Nephron progenitor cell (in vitro differentiated cells): ENCODE data around the gene DENND4C.

Source experiments
- DNase-seq: peaks from one replicate; pipeline ENCODE4 v3.0.0; 2021
- H3K27ac Mint-ChIP-seq: 2 replicates; pipeline ENCODE4 v1.8.0; 2021; ENCODE audit warnings: mild to moderate bottlenecking, moderate library complexity, mixed read lengths
- H3K27me3 Mint-ChIP-seq: 2 replicates; pipeline ENCODE4 v1.8.0; 2021; ENCODE audit warnings: mild to moderate bottlenecking, low read depth, mixed read lengths; ENCODE audit not compliant: poor library complexity
- H3K36me3 Mint-ChIP-seq: 2 replicates; pipeline ENCODE4 v1.8.0; 2021; ENCODE audit warnings: low read depth, mixed read lengths
- H3K4me1 Mint-ChIP-seq: 2 replicates; pipeline ENCODE4 v1.8.0; 2021; ENCODE audit warnings: mixed read lengths
- H3K4me3 Mint-ChIP-seq: 2 replicates; pipeline ENCODE4 v1.8.0; 2021; ENCODE audit warnings: mild to moderate bottlenecking, moderate library complexity, mixed read lengths
- H3K9me3 Mint-ChIP-seq: 2 replicates; pipeline ENCODE4 v1.8.0; 2021; ENCODE audit warnings: mild to moderate bottlenecking, moderate library complexity, mixed read lengths
- CTCF ChIP-seq: fragments of 200-600 bp; sonication (generic); IDR thresholded peaks from 2 replicates; pipeline ENCODE4 v1.5.0; 2021; ENCODE audit warnings: antibody characterized with exemption

Gene DENND4C

DNA sequence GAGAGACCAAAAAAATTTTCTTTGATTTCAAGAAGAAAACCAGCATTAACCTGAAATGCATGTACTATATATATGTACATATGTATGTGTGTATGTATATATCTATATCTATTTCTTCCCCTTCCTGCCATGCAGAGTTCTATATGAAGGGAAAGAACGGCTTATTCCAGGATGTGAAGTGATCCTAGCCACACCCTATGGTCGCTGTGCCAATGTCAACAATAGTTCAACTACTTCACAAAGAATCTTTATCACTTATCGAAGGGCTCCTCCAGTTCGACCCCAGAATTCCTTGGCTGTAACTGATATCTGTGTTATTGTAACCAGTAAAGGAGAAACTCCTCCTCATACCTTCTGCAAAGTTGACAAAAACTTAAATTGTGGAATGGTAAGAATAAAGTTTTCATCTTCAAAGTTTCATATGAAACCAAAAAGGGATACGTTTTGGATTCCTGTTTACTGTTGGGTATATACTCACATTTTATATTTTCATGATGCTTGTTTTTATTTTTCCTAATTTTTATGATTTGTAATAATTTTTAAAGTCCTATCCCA, 56.2 kb downstream of the DENND4C start:
- Mint-ChIP-seq H3K27ac (no peak overlapping the region), H3K4me1 (peaks cover 7% of the 10 kb centered on the region), H3K4me3 (no peak overlapping the region), H3K27me3 (no peaks in the 10 kb centered on the region), H3K36me3 (peaks cover 39% of the 10 kb centered on the region), H3K9me3 (no peaks in the 10 kb centered on the region)
- no peak for TF ChIP-seq CTCF
- no peak for DNase-seq

DNA sequence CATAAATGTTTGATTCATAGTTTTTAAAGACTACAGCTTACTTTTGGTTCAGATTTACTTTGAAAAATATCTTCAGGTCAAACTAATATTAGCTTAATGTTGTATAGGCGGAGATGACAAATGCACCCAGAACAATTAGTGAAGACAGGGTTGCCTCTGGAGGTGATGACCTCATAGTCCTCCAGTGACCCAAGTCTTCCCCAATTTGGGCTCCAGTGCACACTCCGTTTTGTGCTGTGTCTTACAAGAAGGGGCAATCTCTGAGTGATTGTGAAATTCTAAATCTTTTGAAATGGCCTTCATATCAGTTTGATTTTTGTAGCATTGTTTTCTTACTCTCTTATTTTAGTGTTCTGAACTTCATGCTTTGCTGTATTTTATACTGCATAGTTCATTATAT, 57.6 kb downstream of the DENND4C start:
- peaks cover 48% of the 10 kb centered on the region for H3K36me3 Mint-ChIP-seq
- no peaks in the 10 kb centered on the region for H3K27me3 Mint-ChIP-seq
- no peak overlapping the region for H3K27ac Mint-ChIP-seq
- H3K4me3 Mint-ChIP-seq = no peak overlapping the region
- DNase-seq = no peak
- no peak for TF ChIP-seq CTCF
- peaks cover 7% of the 10 kb centered on the region for H3K4me1 Mint-ChIP-seq
- H3K9me3 Mint-ChIP-seq = no peaks in the 10 kb centered on the region

- no peak overlapping the region for H3K27ac Mint-ChIP-seq
- no peaks in the 10 kb centered on the region for H3K9me3 Mint-ChIP-seq
- no peaks in the 10 kb centered on the region for H3K27me3 Mint-ChIP-seq
- no peak for TF ChIP-seq CTCF
- H3K4me3 Mint-ChIP-seq = no peak overlapping the region
- H3K4me1 Mint-ChIP-seq = peaks cover 4% of the 10 kb centered on the region
- peaks cover 66% of the 10 kb centered on the region for H3K36me3 Mint-ChIP-seq
- no peak for DNase-seq
These were observed 59.6 kb downstream of the DENND4C start for GRCh38 chr9:19290103-19290502.

DNA sequence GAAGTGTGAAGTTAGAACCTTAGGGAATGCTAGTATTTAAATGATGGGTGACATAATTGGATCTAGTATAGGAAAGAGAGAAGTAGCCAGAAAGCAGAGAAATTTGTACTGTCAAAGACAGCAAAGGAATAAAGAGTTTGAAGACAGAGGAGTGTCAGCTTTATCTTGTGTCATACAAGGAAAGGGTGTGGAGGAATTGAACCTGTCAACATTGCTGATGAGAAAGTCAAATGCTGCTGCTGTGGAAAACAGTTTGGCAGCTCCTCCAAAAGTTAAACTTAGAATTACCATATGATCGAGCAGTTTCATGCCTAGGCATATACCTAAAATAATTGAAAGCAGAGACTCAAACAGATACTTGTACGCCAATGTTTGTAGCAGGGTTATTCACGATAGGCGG, 63.7 kb downstream of the DENND4C start:
- TF ChIP-seq CTCF = no peak
- no peak for DNase-seq
- H3K4me3 Mint-ChIP-seq = no peak overlapping the region
- peaks cover 68% of the 10 kb centered on the region for H3K36me3 Mint-ChIP-seq
- no peak overlapping the region for H3K27ac Mint-ChIP-seq
- no peaks in the 10 kb centered on the region for H3K4me1 Mint-ChIP-seq
- H3K27me3 Mint-ChIP-seq = no peaks in the 10 kb centered on the region
- no peaks in the 10 kb centered on the region for H3K9me3 Mint-ChIP-seq

- Mint-ChIP-seq H3K9me3 (no peaks in the 10 kb centered on the region), H3K36me3 (peaks cover 73% of the 10 kb centered on the region), H3K4me1 (no peaks in the 10 kb centered on the region), H3K27ac (no peak overlapping the region), H3K27me3 (no peaks in the 10 kb centered on the region), H3K4me3 (no peak overlapping the region)
- no peak for DNase-seq
- TF ChIP-seq CTCF = no peak
These were observed 68.0 kb downstream of the DENND4C start for GRCh38 chr9:19298436-19299000.

GRCh38 chr9:19303216-19303615, 72.7 kb downstream of the DENND4C start:
- Mint-ChIP-seq H3K9me3 (no peaks in the 10 kb centered on the region), H3K4me3 (no peak overlapping the region), H3K27me3 (no peaks in the 10 kb centered on the region), H3K27ac (no peak overlapping the region), H3K36me3 (peaks cover 74% of the 10 kb centered on the region), H3K4me1 (no peaks in the 10 kb centered on the region)
- no peak for TF ChIP-seq CTCF
- DNase-seq = no peak
